ENCODE results near the gene SPNS2. TPM values are rescaled to one million over a fixed set of nuclear protein-coding genes. Genes with fewer than 3 reads are reported as not detected.

SPNS2 gene
- total RNA-seq, 1 donor from 2014 or later = not detected

GRCh38 chr17:4506175-4506813, 7.6 kb downstream of the SPNS2 start:
- no peaks in the 10 kb centered on the region for H3K36me3 Mint-ChIP-seq (ENCODE audit: unreplicated experiment)
- DNase-seq (ENCODE audit: extremely low spot score, unreplicated experiment) = no peak
- TF ChIP-seq CTCF (IDR thresholded peaks at IDR 0.05) = no peak
- no peak overlapping the region for H3K27ac Mint-ChIP-seq (ENCODE audit: unreplicated experiment)
- peaks cover 40% of the 10 kb centered on the region for H3K27me3 Mint-ChIP-seq (ENCODE audit: unreplicated experiment)
- H3K4me3 Mint-ChIP-seq (ENCODE audit: unreplicated experiment) = no peak overlapping the region
- no peaks in the 10 kb centered on the region for H3K9me3 Mint-ChIP-seq (ENCODE audit: unreplicated experiment)
- no peaks in the 10 kb centered on the region for H3K4me1 Mint-ChIP-seq (ENCODE audit: unreplicated experiment)

- no peaks in the 10 kb centered on the region for H3K36me3 Mint-ChIP-seq (ENCODE audit: unreplicated experiment)
- DNase-seq (ENCODE audit: extremely low spot score, unreplicated experiment) = no peak
- no peaks in the 10 kb centered on the region for H3K9me3 Mint-ChIP-seq (ENCODE audit: unreplicated experiment)
- no peak overlapping the region for H3K4me3 Mint-ChIP-seq (ENCODE audit: unreplicated experiment)
- H3K27me3 Mint-ChIP-seq (ENCODE audit: unreplicated experiment) = peaks cover 35% of the 10 kb centered on the region
- no peak for TF ChIP-seq CTCF (IDR thresholded peaks at IDR 0.05)
- no peak overlapping the region for H3K27ac Mint-ChIP-seq (ENCODE audit: unreplicated experiment)
- H3K4me1 Mint-ChIP-seq (ENCODE audit: unreplicated experiment) = no peaks in the 10 kb centered on the region
Measured at GRCh38 chr17:4506892-4507291, 8.2 kb downstream of the SPNS2 start.

GRCh38 chr17:4507361-4508111, 8.9 kb downstream of the SPNS2 start:
- TF ChIP-seq CTCF (IDR thresholded peaks at IDR 0.05) = no peak
- H3K4me1 Mint-ChIP-seq (ENCODE audit: unreplicated experiment) = no peaks in the 10 kb centered on the region
- no peak overlapping the region for H3K4me3 Mint-ChIP-seq (ENCODE audit: unreplicated experiment)
- peaks cover 32% of the 10 kb centered on the region for H3K27me3 Mint-ChIP-seq (ENCODE audit: unreplicated experiment)
- H3K27ac Mint-ChIP-seq (ENCODE audit: unreplicated experiment) = no peak overlapping the region
- no peak for DNase-seq (ENCODE audit: extremely low spot score, unreplicated experiment)
- no peaks in the 10 kb centered on the region for H3K9me3 Mint-ChIP-seq (ENCODE audit: unreplicated experiment)
- H3K36me3 Mint-ChIP-seq (ENCODE audit: unreplicated experiment) = no peaks in the 10 kb centered on the region

GRCh38 chr17:4508207-4508606, 9.5 kb downstream of the SPNS2 start:
- H3K27me3 Mint-ChIP-seq (ENCODE audit: unreplicated experiment) = peaks cover 27% of the 10 kb centered on the region
- H3K27ac Mint-ChIP-seq (ENCODE audit: unreplicated experiment) = no peak overlapping the region
- no peak overlapping the region for H3K4me3 Mint-ChIP-seq (ENCODE audit: unreplicated experiment)
- no peaks in the 10 kb centered on the region for H3K9me3 Mint-ChIP-seq (ENCODE audit: unreplicated experiment)
- no peak for TF ChIP-seq CTCF (IDR thresholded peaks at IDR 0.05)
- no peak for DNase-seq (ENCODE audit: extremely low spot score, unreplicated experiment)
- no peaks in the 10 kb centered on the region for H3K36me3 Mint-ChIP-seq (ENCODE audit: unreplicated experiment)
- H3K4me1 Mint-ChIP-seq (ENCODE audit: unreplicated experiment) = no peaks in the 10 kb centered on the region

- Mint-ChIP-seq H3K36me3 (ENCODE audit: unreplicated experiment) (no peaks in the 10 kb centered on the region), H3K27me3 (ENCODE audit: unreplicated experiment) (peaks cover 27% of the 10 kb centered on the region), H3K4me1 (ENCODE audit: unreplicated experiment) (no peaks in the 10 kb centered on the region), H3K9me3 (ENCODE audit: unreplicated experiment) (no peaks in the 10 kb centered on the region), H3K4me3 (ENCODE audit: unreplicated experiment) (no peak overlapping the region), H3K27ac (ENCODE audit: unreplicated experiment) (no peak overlapping the region)
- no peak for TF ChIP-seq CTCF (IDR thresholded peaks at IDR 0.05)
- DNase-seq (ENCODE audit: extremely low spot score, unreplicated experiment) = no peak
Measured at GRCh38 chr17:4509401-4509800, 10.7 kb downstream of the SPNS2 start.

Measured in osteocyte (in vitro differentiated cells).